WTC11 (cell line): ENCODE results near the gene PTGER2. TPM values are rescaled to one million over a fixed set of nuclear protein-coding genes. Genes with fewer than 3 reads are reported as not detected.

Experiments
- ATAC-seq: fragments of 200-7000 bp; cut with Tn5 transposase; 2 replicates; pipeline ENCODE4 v1.10.0; 2021; ENCODE audit warnings: mild to moderate bottlenecking, moderate library complexity
- CTCF ChIA-PET: fragments of 300-600 bp; sonication (Branson Sonifier 250); formaldehyde crosslinking; loops from one replicate; lab custom pipeline; 2021; ENCODE audit warnings: antibody characterized with exemption; lab: Charles Lee
- POLR2A ChIA-PET: fragments of 350-600 bp; sonication (Branson Sonifier 250); formaldehyde crosslinking; loops from one replicate; lab custom pipeline; 2021; ENCODE audit warnings: antibody characterized with exemption; lab: Charles Lee
- DNase-seq: peaks from one replicate; pipeline ENCODE4 v3.0.0; 2021; ENCODE audit warnings: low spot score
- H3K27ac Mint-ChIP-seq: 2 replicates; pipeline ENCODE4 v1.8.0; 2021; ENCODE audit warnings: mixed read lengths
- H3K27me3 Mint-ChIP-seq: 2 replicates; pipeline ENCODE4 v1.8.0; 2021; ENCODE audit warnings: low read depth, mild to moderate bottlenecking, moderate library complexity, mixed read lengths
- H3K36me3 Mint-ChIP-seq: 2 replicates; pipeline ENCODE4 v1.8.0; 2021; ENCODE audit warnings: mixed read lengths
- H3K4me1 Mint-ChIP-seq: 2 replicates; pipeline ENCODE4 v1.8.0; 2022; ENCODE audit warnings: mixed read lengths
- H3K4me3 Mint-ChIP-seq: 2 replicates; pipeline ENCODE4 v1.8.0; 2021; ENCODE audit warnings: mild to moderate bottlenecking, moderate library complexity, mixed read lengths
- H3K9me3 Mint-ChIP-seq: 2 replicates; pipeline ENCODE4 v1.8.0; 2021; ENCODE audit warnings: mixed read lengths
- ETV6 ChIP-seq: sonication (generic); formaldehyde crosslinking; IDR thresholded peaks from 2 replicates; pipeline ENCODE4 v1.8.1; 2022; ENCODE audit warnings: mild to moderate bottlenecking, missing genetic modification reagents
- FOXP1 ChIP-seq: sonication (generic); formaldehyde crosslinking; IDR thresholded peaks from 2 replicates; pipeline ENCODE4 v1.8.0; 2022; ENCODE audit warnings: missing genetic modification reagents, mild to moderate bottlenecking, moderate library complexity, borderline replicate concordance
- MXD4 ChIP-seq: fragments of 250-450 bp; sonication (Bioruptor Pico); IDR thresholded peaks from 2 replicates; pipeline ENCODE4 v1.8.0; 2021; ENCODE audit warnings: mild to moderate bottlenecking, moderate library complexity, borderline replicate concordance
- NFE2L1 ChIP-seq: sonication (generic); formaldehyde crosslinking; IDR thresholded peaks from 2 replicates; pipeline ENCODE4 v1.8.1; 2023; ENCODE audit warnings: missing genetic modification reagents
- RELA ChIP-seq: sonication (generic); formaldehyde crosslinking; IDR thresholded peaks from 2 replicates; pipeline ENCODE4 v1.8.1; 2022; ENCODE audit warnings: missing genetic modification reagents, mild to moderate bottlenecking, borderline replicate concordance
- TEAD1 ChIP-seq: sonication (generic); formaldehyde crosslinking; IDR thresholded peaks from 2 replicates; pipeline ENCODE4 v1.8.0; 2022; ENCODE audit warnings: mild to moderate bottlenecking, missing genetic modification reagents
- ZNF219 ChIP-seq: sonication (generic); formaldehyde crosslinking; IDR thresholded peaks from 2 replicates; pipeline ENCODE4 v1.8.0; 2023; ENCODE audit warnings: missing genetic modification reagents, mild to moderate bottlenecking, borderline replicate concordance
- ZNF263 ChIP-seq: sonication (generic); formaldehyde crosslinking; IDR thresholded peaks from 2 replicates; pipeline ENCODE4 v1.8.1; 2022; ENCODE audit warnings: low read depth, mild to moderate bottlenecking, moderate library complexity, missing genetic modification reagents
- total RNA-seq: library from RNA; stranded (reverse); gene quantifications from 3 replicates; pipeline ENCODE4 v1.2.3, GENCODE V29; 2021
- TF ChIP-seq, protein P1 (sequence below): fragments of 250-450 bp; sonication (Bioruptor Pico); IDR thresholded peaks from 2 replicates; pipeline ENCODE4 v1.9.0; 2021; ENCODE audit warnings: mild to moderate bottlenecking, borderline replicate concordance
- TF ChIP-seq, protein P2 (sequence below): sonication (generic); formaldehyde crosslinking; IDR thresholded peaks from 2 replicates; pipeline ENCODE4 v1.8.1; 2023; ENCODE audit warnings: mild to moderate bottlenecking, missing genetic modification reagents
- TF ChIP-seq, protein P3 (sequence below): sonication (generic); formaldehyde crosslinking; IDR thresholded peaks from 2 replicates; pipeline ENCODE4 v1.8.1; 2022; ENCODE audit warnings: missing genetic modification reagents, borderline replicate concordance
- TF ChIP-seq, protein P4 (sequence below): sonication (generic); formaldehyde crosslinking; IDR thresholded peaks from 2 replicates; pipeline ENCODE4 v1.8.1; 2022; ENCODE audit warnings: low read depth, missing genetic modification reagents, borderline replicate concordance
- TF ChIP-seq, protein P5 (sequence below): sonication (generic); formaldehyde crosslinking; IDR thresholded peaks from 2 replicates; pipeline ENCODE4 v1.8.1; 2023; ENCODE audit warnings: mild to moderate bottlenecking, missing genetic modification reagents, moderate library complexity
- TF ChIP-seq, protein P6 (sequence below): sonication (generic); formaldehyde crosslinking; IDR thresholded peaks from 2 replicates; pipeline ENCODE4 v1.8.0; 2022; ENCODE audit warnings: mild to moderate bottlenecking, missing genetic modification reagents
- TF ChIP-seq, protein P7 (sequence below): sonication (generic); formaldehyde crosslinking; IDR thresholded peaks from 2 replicates; pipeline ENCODE4 v1.8.0; 2022; ENCODE audit warnings: mild to moderate bottlenecking, missing genetic modification reagents
- TF ChIP-seq, protein P8 (sequence below): fragments of 200-600 bp; IDR thresholded peaks from 2 replicates; pipeline ENCODE4 v1.8.0; 2022; ENCODE audit warnings: antibody characterized with exemption
- TF ChIP-seq, protein P9 (sequence below): sonication (generic); formaldehyde crosslinking; IDR thresholded peaks from 2 replicates; pipeline ENCODE4 v1.8.1; 2022; ENCODE audit warnings: mild to moderate bottlenecking, moderate library complexity, missing genetic modification reagents
- TF ChIP-seq, protein P10 (sequence below): fragments of 250-450 bp; sonication (Bioruptor Pico); IDR thresholded peaks from 2 replicates; pipeline ENCODE4 v2.1.2; 2022; ENCODE audit warnings: mild to moderate bottlenecking, moderate library complexity
- TF ChIP-seq, protein P11 (sequence below): sonication (generic); formaldehyde crosslinking; conservative IDR thresholded peaks from 2 replicates; pipeline ENCODE4 v1.8.1; 2022; ENCODE audit warnings: mild to moderate bottlenecking, missing genetic modification reagents

The PTGER2 gene
- total RNA-seq, 1 experiment from 2014 or later = 0.92 TPM

DNA sequence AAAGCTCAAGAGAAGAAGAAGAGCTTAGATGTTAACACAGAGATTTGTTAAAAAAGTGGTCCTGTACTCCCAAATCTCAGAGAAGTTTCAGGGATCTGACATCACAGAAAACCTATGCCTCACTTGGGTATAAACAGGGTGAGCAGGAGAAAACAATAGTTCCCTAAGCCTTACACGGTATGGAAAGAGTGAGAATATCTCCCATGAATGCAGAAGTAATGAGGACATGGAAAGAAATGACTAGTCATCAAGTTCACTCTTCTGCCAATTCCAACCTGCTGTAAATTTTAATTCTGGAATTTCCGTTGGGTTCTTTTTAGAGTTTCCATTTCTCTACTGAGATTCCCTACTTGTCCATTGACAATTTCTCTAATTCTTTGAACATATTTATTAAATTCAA is 6.2 kb upstream of the PTGER2 start (continued):
- TF ChIP-seq ETV6 (CRISPR knock-in tag) = no peak
- no peak for TF ChIP-seq ZNF263
- no peak for TF ChIP-seq MXD4 (CRISPR knock-in tag)
- TF ChIP-seq, protein P1, sequence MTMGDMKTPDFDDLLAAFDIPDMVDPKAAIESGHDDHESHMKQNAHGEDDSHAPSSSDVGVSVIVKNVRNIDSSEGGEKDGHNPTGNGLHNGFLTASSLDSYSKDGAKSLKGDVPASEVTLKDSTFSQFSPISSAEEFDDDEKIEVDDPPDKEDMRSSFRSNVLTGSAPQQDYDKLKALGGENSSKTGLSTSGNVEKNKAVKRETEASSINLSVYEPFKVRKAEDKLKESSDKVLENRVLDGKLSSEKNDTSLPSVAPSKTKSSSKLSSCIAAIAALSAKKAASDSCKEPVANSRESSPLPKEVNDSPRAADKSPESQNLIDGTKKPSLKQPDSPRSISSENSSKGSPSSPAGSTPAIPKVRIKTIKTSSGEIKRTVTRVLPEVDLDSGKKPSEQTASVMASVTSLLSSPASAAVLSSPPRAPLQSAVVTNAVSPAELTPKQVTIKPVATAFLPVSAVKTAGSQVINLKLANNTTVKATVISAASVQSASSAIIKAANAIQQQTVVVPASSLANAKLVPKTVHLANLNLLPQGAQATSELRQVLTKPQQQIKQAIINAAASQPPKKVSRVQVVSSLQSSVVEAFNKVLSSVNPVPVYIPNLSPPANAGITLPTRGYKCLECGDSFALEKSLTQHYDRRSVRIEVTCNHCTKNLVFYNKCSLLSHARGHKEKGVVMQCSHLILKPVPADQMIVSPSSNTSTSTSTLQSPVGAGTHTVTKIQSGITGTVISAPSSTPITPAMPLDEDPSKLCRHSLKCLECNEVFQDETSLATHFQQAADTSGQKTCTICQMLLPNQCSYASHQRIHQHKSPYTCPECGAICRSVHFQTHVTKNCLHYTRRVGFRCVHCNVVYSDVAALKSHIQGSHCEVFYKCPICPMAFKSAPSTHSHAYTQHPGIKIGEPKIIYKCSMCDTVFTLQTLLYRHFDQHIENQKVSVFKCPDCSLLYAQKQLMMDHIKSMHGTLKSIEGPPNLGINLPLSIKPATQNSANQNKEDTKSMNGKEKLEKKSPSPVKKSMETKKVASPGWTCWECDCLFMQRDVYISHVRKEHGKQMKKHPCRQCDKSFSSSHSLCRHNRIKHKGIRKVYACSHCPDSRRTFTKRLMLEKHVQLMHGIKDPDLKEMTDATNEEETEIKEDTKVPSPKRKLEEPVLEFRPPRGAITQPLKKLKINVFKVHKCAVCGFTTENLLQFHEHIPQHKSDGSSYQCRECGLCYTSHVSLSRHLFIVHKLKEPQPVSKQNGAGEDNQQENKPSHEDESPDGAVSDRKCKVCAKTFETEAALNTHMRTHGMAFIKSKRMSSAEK = no peak
- TF ChIP-seq FOXP1 (CRISPR knock-in tag) = no peak
- no peak for TF ChIP-seq NFE2L1 (CRISPR knock-in tag)
- TF ChIP-seq, protein P2, sequence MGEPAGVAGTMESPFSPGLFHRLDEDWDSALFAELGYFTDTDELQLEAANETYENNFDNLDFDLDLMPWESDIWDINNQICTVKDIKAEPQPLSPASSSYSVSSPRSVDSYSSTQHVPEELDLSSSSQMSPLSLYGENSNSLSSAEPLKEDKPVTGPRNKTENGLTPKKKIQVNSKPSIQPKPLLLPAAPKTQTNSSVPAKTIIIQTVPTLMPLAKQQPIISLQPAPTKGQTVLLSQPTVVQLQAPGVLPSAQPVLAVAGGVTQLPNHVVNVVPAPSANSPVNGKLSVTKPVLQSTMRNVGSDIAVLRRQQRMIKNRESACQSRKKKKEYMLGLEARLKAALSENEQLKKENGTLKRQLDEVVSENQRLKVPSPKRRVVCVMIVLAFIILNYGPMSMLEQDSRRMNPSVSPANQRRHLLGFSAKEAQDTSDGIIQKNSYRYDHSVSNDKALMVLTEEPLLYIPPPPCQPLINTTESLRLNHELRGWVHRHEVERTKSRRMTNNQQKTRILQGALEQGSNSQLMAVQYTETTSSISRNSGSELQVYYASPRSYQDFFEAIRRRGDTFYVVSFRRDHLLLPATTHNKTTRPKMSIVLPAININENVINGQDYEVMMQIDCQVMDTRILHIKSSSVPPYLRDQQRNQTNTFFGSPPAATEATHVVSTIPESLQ (CRISPR knock-in tag) = no peak
- TF ChIP-seq RELA (CRISPR knock-in tag) = no peak
- TF ChIP-seq, all 79 proteins: peak for 0

DNA sequence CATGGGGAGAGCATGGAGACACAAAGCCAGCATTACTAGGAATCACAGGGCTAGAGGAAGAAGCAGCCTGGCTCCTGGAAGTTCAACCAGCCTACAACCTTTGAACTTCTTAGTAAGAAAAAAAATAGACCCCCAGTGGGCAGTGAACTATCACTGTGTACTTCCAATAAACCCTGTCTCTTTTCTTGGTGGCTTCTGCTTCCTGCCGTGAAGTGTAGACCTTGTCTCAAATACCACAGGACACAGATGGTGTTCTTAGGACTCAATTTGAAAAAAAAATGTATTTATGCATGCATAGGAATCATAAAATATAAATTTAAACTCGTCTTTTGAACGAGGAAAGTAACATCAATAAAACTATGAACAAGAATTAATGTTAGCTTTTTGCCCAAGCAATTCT is 3.6 kb upstream of the PTGER2 start:
- ATAC-seq (no peak), DNase-seq (no peak)
- ChIA-PET CTCF (no interaction called here), POLR2A (no interaction called here)
- no peaks in the 10 kb centered on the region for H3K36me3 Mint-ChIP-seq
- H3K4me3 Mint-ChIP-seq = no peak overlapping the region
- peaks cover 44% of the 10 kb centered on the region for H3K27me3 Mint-ChIP-seq
- no peaks in the 10 kb centered on the region for H3K9me3 Mint-ChIP-seq
- peaks cover 22% of the 10 kb centered on the region for H3K4me1 Mint-ChIP-seq
- H3K27ac Mint-ChIP-seq = no peak overlapping the region
- TF ChIP-seq, protein P3, sequence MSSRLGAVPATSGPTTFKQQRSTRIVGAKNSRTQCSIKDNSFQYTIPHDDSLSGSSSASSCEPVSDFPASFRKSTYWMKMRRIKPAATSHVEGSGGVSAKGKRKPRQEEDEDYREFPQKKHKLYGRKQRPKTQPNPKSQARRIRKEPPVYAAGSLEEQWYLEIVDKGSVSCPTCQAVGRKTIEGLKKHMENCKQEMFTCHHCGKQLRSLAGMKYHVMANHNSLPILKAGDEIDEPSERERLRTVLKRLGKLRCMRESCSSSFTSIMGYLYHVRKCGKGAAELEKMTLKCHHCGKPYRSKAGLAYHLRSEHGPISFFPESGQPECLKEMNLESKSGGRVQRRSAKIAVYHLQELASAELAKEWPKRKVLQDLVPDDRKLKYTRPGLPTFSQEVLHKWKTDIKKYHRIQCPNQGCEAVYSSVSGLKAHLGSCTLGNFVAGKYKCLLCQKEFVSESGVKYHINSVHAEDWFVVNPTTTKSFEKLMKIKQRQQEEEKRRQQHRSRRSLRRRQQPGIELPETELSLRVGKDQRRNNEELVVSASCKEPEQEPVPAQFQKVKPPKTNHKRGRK (CRISPR knock-in tag) = no peak
- TF ChIP-seq, protein P4, sequence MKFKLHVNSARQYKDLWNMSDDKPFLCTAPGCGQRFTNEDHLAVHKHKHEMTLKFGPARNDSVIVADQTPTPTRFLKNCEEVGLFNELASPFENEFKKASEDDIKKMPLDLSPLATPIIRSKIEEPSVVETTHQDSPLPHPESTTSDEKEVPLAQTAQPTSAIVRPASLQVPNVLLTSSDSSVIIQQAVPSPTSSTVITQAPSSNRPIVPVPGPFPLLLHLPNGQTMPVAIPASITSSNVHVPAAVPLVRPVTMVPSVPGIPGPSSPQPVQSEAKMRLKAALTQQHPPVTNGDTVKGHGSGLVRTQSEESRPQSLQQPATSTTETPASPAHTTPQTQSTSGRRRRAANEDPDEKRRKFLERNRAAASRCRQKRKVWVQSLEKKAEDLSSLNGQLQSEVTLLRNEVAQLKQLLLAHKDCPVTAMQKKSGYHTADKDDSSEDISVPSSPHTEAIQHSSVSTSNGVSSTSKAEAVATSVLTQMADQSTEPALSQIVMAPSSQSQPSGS (CRISPR knock-in tag) = no peak
- TF ChIP-seq, protein P5, sequence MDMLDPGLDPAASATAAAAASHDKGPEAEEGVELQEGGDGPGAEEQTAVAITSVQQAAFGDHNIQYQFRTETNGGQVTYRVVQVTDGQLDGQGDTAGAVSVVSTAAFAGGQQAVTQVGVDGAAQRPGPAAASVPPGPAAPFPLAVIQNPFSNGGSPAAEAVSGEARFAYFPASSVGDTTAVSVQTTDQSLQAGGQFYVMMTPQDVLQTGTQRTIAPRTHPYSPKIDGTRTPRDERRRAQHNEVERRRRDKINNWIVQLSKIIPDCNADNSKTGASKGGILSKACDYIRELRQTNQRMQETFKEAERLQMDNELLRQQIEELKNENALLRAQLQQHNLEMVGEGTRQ (CRISPR knock-in tag) = no peak
- TF ChIP-seq, protein P6, sequence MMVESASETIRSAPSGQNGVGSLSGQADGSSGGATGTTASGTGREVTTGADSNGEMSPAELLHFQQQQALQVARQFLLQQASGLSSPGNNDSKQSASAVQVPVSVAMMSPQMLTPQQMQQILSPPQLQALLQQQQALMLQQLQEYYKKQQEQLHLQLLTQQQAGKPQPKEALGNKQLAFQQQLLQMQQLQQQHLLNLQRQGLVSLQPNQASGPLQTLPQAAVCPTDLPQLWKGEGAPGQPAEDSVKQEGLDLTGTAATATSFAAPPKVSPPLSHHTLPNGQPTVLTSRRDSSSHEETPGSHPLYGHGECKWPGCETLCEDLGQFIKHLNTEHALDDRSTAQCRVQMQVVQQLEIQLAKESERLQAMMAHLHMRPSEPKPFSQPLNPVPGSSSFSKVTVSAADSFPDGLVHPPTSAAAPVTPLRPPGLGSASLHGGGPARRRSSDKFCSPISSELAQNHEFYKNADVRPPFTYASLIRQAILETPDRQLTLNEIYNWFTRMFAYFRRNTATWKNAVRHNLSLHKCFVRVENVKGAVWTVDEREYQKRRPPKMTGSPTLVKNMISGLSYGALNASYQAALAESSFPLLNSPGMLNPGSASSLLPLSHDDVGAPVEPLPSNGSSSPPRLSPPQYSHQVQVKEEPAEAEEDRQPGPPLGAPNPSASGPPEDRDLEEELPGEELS (CRISPR knock-in tag) = no peak
- TF ChIP-seq, protein P7, sequence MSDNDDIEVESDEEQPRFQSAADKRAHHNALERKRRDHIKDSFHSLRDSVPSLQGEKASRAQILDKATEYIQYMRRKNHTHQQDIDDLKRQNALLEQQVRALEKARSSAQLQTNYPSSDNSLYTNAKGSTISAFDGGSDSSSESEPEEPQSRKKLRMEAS (CRISPR knock-in tag) = no peak
- TF ChIP-seq ZNF219 = no peak
- TF ChIP-seq, protein P8, sequence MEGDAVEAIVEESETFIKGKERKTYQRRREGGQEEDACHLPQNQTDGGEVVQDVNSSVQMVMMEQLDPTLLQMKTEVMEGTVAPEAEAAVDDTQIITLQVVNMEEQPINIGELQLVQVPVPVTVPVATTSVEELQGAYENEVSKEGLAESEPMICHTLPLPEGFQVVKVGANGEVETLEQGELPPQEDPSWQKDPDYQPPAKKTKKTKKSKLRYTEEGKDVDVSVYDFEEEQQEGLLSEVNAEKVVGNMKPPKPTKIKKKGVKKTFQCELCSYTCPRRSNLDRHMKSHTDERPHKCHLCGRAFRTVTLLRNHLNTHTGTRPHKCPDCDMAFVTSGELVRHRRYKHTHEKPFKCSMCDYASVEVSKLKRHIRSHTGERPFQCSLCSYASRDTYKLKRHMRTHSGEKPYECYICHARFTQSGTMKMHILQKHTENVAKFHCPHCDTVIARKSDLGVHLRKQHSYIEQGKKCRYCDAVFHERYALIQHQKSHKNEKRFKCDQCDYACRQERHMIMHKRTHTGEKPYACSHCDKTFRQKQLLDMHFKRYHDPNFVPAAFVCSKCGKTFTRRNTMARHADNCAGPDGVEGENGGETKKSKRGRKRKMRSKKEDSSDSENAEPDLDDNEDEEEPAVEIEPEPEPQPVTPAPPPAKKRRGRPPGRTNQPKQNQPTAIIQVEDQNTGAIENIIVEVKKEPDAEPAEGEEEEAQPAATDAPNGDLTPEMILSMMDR = no peak
- TF ChIP-seq, protein P9, sequence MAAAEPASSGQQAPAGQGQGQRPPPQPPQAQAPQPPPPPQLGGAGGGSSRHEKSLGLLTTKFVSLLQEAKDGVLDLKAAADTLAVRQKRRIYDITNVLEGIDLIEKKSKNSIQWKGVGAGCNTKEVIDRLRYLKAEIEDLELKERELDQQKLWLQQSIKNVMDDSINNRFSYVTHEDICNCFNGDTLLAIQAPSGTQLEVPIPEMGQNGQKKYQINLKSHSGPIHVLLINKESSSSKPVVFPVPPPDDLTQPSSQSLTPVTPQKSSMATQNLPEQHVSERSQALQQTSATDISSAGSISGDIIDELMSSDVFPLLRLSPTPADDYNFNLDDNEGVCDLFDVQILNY (CRISPR knock-in tag) = no peak
- TF ChIP-seq TEAD1 (CRISPR knock-in tag) = no peak
- TF ChIP-seq, protein P10, sequence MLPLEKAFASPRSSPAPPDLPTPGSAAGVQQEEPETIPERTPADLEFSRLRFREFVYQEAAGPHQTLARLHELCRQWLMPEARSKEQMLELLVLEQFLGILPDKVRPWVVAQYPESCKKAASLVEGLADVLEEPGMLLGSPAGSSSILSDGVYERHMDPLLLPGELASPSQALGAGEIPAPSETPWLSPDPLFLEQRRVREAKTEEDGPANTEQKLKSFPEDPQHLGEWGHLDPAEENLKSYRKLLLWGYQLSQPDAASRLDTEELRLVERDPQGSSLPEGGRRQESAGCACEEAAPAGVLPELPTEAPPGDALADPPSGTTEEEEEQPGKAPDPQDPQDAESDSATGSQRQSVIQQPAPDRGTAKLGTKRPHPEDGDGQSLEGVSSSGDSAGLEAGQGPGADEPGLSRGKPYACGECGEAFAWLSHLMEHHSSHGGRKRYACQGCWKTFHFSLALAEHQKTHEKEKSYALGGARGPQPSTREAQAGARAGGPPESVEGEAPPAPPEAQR (CRISPR knock-in tag) = no peak
- TF ChIP-seq, protein P11, sequence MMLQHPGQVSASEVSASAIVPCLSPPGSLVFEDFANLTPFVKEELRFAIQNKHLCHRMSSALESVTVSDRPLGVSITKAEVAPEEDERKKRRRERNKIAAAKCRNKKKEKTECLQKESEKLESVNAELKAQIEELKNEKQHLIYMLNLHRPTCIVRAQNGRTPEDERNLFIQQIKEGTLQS = no peak
